ENCODE results near the gene GNB5.

GRCh38 chr15:52161406-52161966 lies 29.7 kb downstream of the GNB5 start:
- TF ChIP-seq POLR2AphosphoS5 (IDR thresholded peaks at IDR 0.05; ENCODE audit: borderline replicate concordance, low read depth, low read length) (no peak), EZH2 (IDR thresholded peaks at IDR 0.05) (no peak)
